DOHH2 (cell line): ENCODE measurements around the gene FOSB.

Source experiments
- CTCF ChIP-seq: fragments of 200-600 bp; sonication (generic); IDR thresholded peaks from one replicate; pipeline ENCODE4 v1.5.1; 2014; ENCODE audit warnings: antibody characterized with exemption, mild to moderate bottlenecking, low read depth, low read length; ENCODE audit not compliant: poor library complexity, severe bottlenecking
- EZH2phosphoT487 ChIP-seq: fragments of 200-600 bp; sonication (generic); IDR thresholded peaks from 2 replicates; pipeline ENCODE4 v1.6.1; 2017; ENCODE audit warnings: borderline replicate concordance, mild to moderate bottlenecking, antibody characterized with exemption, low read length, moderate library complexity, mixed read lengths

- TF ChIP-seq EZH2phosphoT487 (no peak), CTCF (no peak)
Measured at GRCh38 chr19:45445139-45445538, 22.7 kb upstream of the FOSB start.
